ENCODE data around the gene ATP1A1.

GRCh38 chr1:116374353-116375147, 1.5 kb downstream of the ATP1A1 start:
- TF ChIP-seq CTCF (IDR thresholded peaks at IDR 0.05), result no peak
- TF ChIP-seq POLR2A (IDR thresholded peaks at IDR 0.05), result no peak

Data from lower leg skin (tissue), 3 donors.